ENCODE results near the gene EPHA3. TPM values are rescaled to one million over a fixed set of nuclear protein-coding genes. Genes with fewer than 3 reads are reported as not detected.

The EPHA3 gene
- total RNA-seq, 6 donors from 2014 or later = 0.46 to 3.9 (median 0.79) TPM; not detected in 1

DNA sequence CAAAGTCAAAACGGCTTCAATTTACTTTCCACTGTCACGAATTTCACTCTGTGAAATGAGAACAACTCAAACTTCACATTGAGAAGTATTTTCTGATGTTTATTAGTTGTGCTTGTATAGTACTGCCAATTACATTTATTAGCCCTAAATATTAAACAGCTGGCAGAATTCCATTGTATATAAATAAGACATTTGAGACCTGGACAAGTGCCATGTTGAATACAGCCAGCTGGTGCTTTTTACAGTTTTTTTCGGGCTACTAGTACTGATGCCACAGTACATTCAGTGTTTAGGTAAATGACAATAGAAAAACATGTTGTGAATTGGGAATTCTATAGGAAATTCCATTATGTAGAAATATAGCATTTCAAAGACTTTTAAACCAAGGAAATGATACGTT lies 79.0 kb downstream of the EPHA3 start:
- WGBS, 2 donors = 63 to 70% methylated on average over 4 of the region's 4 CpGs

DNA sequence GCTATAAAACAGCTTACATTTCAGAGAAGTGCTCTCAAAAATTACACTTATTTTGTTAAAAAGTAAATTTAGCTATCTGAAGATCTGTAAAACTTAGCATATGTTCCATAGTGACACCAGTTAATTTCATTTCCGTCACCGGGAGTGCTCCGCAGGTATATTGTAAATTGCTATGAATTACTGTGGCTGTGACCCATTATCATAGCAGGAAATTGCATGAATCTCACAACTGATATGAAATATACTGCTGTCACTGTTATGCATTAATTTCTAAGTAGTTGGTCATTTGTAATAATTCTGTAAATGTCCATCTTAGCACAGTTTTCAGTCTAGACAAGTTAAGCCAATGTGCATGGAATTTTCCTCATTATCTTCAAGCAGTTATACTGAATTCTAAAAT lies 91.2 kb downstream of the EPHA3 start:
- ATAC-seq (ENCODE audit: low FRiP score in 2 of 2) (no peak), DNase-seq (no peak)
- Histone ChIP-seq H3K4me3 (no peak overlapping the region), H3K9me3 (no peaks in the 10 kb centered on the region), H3K4me1 (no peaks in the 10 kb centered on the region), H3K36me3 (no peaks in the 10 kb centered on the region), H3K27me3 (no peaks in the 10 kb centered on the region), H3K27ac (no peak overlapping the region)
- TF ChIP-seq EP300 (IDR thresholded peaks at IDR 0.05) (no peak), POLR2A (IDR thresholded peaks at IDR 0.05) (no peak), POLR2AphosphoS5 (IDR thresholded peaks at IDR 0.05) (no peak)
- TF ChIP-seq, protein P1, sequence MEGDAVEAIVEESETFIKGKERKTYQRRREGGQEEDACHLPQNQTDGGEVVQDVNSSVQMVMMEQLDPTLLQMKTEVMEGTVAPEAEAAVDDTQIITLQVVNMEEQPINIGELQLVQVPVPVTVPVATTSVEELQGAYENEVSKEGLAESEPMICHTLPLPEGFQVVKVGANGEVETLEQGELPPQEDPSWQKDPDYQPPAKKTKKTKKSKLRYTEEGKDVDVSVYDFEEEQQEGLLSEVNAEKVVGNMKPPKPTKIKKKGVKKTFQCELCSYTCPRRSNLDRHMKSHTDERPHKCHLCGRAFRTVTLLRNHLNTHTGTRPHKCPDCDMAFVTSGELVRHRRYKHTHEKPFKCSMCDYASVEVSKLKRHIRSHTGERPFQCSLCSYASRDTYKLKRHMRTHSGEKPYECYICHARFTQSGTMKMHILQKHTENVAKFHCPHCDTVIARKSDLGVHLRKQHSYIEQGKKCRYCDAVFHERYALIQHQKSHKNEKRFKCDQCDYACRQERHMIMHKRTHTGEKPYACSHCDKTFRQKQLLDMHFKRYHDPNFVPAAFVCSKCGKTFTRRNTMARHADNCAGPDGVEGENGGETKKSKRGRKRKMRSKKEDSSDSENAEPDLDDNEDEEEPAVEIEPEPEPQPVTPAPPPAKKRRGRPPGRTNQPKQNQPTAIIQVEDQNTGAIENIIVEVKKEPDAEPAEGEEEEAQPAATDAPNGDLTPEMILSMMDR (IDR thresholded peaks at IDR 0.05) = no peak
- WGBS, 2 donors = 83 to 88% methylated on average over 3 of the region's 3 CpGs

More for the DNA sequence above, 79.0 kb downstream of the EPHA3 start:
- TF ChIP-seq POLR2A (IDR thresholded peaks at IDR 0.05) = no peak
- no peak for TF ChIP-seq EP300 (IDR thresholded peaks at IDR 0.05)
- TF ChIP-seq, protein P1 (IDR thresholded peaks at IDR 0.05) = no peak
- TF ChIP-seq POLR2AphosphoS5 (IDR thresholded peaks at IDR 0.05) = no peak
- DNase-seq = no peak
- Histone ChIP-seq H3K4me3 (no peak overlapping the region), H3K4me1 (no peaks in the 10 kb centered on the region), H3K27ac (no peak overlapping the region), H3K9me3 (no peaks in the 10 kb centered on the region), H3K27me3 (no peaks in the 10 kb centered on the region), H3K36me3 (no peaks in the 10 kb centered on the region)
- no peak for ATAC-seq (ENCODE audit: low FRiP score in 2 of 2)

DNA sequence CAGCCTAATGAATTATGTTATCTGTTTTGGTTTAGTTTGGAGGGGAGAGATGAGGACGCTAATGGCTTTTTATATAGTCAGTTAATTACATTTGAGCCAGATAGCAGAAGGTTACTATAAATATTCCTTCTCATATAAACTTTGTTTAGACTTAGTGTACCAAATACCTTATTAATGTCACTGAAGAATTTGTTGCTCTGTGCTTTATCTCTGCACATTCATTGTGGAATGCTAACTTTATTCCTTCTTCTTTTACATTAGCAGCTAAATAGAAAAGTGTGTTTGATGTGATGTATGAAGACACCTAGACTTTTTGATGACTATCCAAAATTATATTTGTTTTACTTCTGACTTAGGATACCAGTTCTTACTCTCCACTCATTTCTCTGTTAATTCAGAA lies 105.2 kb downstream of the EPHA3 start:
- DNase-seq = no peak
- H3K9me3 ChIP-seq = no peaks in the 10 kb centered on the region
- TF ChIP-seq EP300 (IDR thresholded peaks at IDR 0.05) = no peak
- no peak for TF ChIP-seq POLR2AphosphoS5 (IDR thresholded peaks at IDR 0.05)
- TF ChIP-seq POLR2A (IDR thresholded peaks at IDR 0.05) = no peak

GRCh38 chr3:89216016-89216739 lies 108.8 kb downstream of the EPHA3 start:
- DNase-seq = no peak
- Histone ChIP-seq H3K36me3 (no peaks in the 10 kb centered on the region), H3K4me3 (no peak overlapping the region), H3K27me3 (no peaks in the 10 kb centered on the region), H3K9me3 (no peaks in the 10 kb centered on the region), H3K27ac (no peak overlapping the region), H3K4me1 (no peaks in the 10 kb centered on the region)
- 43 to 57% methylated on average over 2 of the region's 2 CpGs for WGBS, 2 donors
- TF ChIP-seq POLR2A (IDR thresholded peaks at IDR 0.05) (no peak), EP300 (IDR thresholded peaks at IDR 0.05) (no peak), POLR2AphosphoS5 (IDR thresholded peaks at IDR 0.05) (no peak)
- TF ChIP-seq, protein P1 (IDR thresholded peaks at IDR 0.05) = no peak
- ATAC-seq (ENCODE audit: low FRiP score in 2 of 2) = no peak

More for the DNA sequence above, 105.2 kb downstream of the EPHA3 start:
- 50 to 72% methylated on average over 1 of the region's 1 CpG for WGBS, 2 donors
- Histone ChIP-seq H3K4me1 (no peaks in the 10 kb centered on the region), H3K36me3 (no peaks in the 10 kb centered on the region), H3K4me3 (no peak overlapping the region), H3K27ac (no peak overlapping the region), H3K27me3 (no peaks in the 10 kb centered on the region)
- ATAC-seq (ENCODE audit: low FRiP score in 2 of 2) = no peak

DNA sequence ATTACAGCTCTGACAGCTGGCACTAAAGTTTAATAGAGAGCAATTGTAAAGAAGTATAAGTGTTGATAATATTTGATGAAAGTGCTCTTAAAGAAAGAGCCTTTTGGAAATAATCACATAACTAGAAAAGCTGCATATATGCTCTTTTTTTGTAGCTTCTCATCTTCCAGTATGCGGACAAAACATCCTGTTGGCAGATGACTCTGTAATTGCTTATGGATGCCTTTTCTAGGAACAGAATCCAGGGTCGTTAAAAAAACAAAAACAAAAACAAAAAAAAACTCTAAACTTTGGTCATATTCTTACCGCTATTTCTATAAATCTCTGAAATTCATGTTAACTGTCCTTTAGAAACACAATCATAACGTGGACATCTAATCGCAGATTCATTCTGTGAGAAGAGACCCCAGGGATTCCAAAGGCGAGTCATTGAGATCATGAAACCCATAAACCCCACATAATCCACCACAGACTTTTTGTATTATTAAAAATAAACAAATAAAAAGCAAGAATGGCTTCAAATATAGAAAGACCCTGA lies 109.8 kb downstream of the EPHA3 start:
- no peak for ATAC-seq (ENCODE audit: low FRiP score in 2 of 2)

More for the DNA sequence above, 109.8 kb downstream of the EPHA3 start:
- H3K4me1 ChIP-seq = no peaks in the 10 kb centered on the region
- TF ChIP-seq POLR2AphosphoS5 (IDR thresholded peaks at IDR 0.05) (no peak), POLR2A (IDR thresholded peaks at IDR 0.05) (no peak), EP300 (IDR thresholded peaks at IDR 0.05) (no peak)
- TF ChIP-seq, protein P1 (IDR thresholded peaks at IDR 0.05) = no peak
- no peaks in the 10 kb centered on the region for H3K36me3 ChIP-seq
- 58 to 62% methylated on average over 6 of the region's 6 CpGs for WGBS, 2 donors
- H3K9me3 ChIP-seq = no peaks in the 10 kb centered on the region
- no peak overlapping the region for H3K27ac ChIP-seq
- no peak overlapping the region for H3K4me3 ChIP-seq
- no peak for DNase-seq
- no peaks in the 10 kb centered on the region for H3K27me3 ChIP-seq
